WTC11 (cell line): ENCODE measurements around the gene INHBB. TPM values are rescaled to one million over a fixed set of nuclear protein-coding genes. Genes with fewer than 3 reads are reported as not detected.

Experiments
- ATAC-seq: fragments of 200-7000 bp; cut with Tn5 transposase; 2 replicates; pipeline ENCODE4 v1.10.0; 2021; ENCODE audit warnings: mild to moderate bottlenecking, moderate library complexity
- CTCF ChIA-PET: fragments of 300-600 bp; sonication (Branson Sonifier 250); formaldehyde crosslinking; loops from one replicate; lab custom pipeline; 2021; ENCODE audit warnings: antibody characterized with exemption; lab: Charles Lee
- POLR2A ChIA-PET: fragments of 350-600 bp; sonication (Branson Sonifier 250); formaldehyde crosslinking; loops from one replicate; lab custom pipeline; 2021; ENCODE audit warnings: antibody characterized with exemption; lab: Charles Lee
- DNase-seq: peaks from one replicate; pipeline ENCODE4 v3.0.0; 2021; ENCODE audit warnings: low spot score
- H3K27ac Mint-ChIP-seq: 2 replicates; pipeline ENCODE4 v1.8.0; 2021; ENCODE audit warnings: mixed read lengths
- H3K27me3 Mint-ChIP-seq: 2 replicates; pipeline ENCODE4 v1.8.0; 2021; ENCODE audit warnings: low read depth, mild to moderate bottlenecking, moderate library complexity, mixed read lengths
- H3K36me3 Mint-ChIP-seq: 2 replicates; pipeline ENCODE4 v1.8.0; 2021; ENCODE audit warnings: mixed read lengths
- H3K4me1 Mint-ChIP-seq: 2 replicates; pipeline ENCODE4 v1.8.0; 2022; ENCODE audit warnings: mixed read lengths
- H3K4me3 Mint-ChIP-seq: 2 replicates; pipeline ENCODE4 v1.8.0; 2021; ENCODE audit warnings: mild to moderate bottlenecking, moderate library complexity, mixed read lengths
- H3K9me3 Mint-ChIP-seq: 2 replicates; pipeline ENCODE4 v1.8.0; 2021; ENCODE audit warnings: mixed read lengths
- AR ChIP-seq: fragments of 250-450 bp; sonication (Bioruptor Pico); IDR thresholded peaks from 2 replicates; pipeline ENCODE4 v1.9.0; 2021; ENCODE audit warnings: mild to moderate bottlenecking
- CBFB ChIP-seq: sonication (generic); formaldehyde crosslinking; IDR thresholded peaks from 2 replicates; pipeline ENCODE4 v1.8.1; 2022; ENCODE audit warnings: mild to moderate bottlenecking, low read depth, missing genetic modification reagents
- HMGA2 ChIP-seq: fragments of 250-450 bp; sonication (Bioruptor Pico); IDR thresholded peaks from 2 replicates; pipeline ENCODE4 v1.4.0; 2021; ENCODE audit warnings: mild to moderate bottlenecking, moderate library complexity
- MXD4 ChIP-seq: fragments of 250-450 bp; sonication (Bioruptor Pico); IDR thresholded peaks from 2 replicates; pipeline ENCODE4 v1.8.0; 2021; ENCODE audit warnings: mild to moderate bottlenecking, moderate library complexity, borderline replicate concordance
- RELA ChIP-seq: sonication (generic); formaldehyde crosslinking; IDR thresholded peaks from 2 replicates; pipeline ENCODE4 v1.8.1; 2022; ENCODE audit warnings: missing genetic modification reagents, mild to moderate bottlenecking, borderline replicate concordance
- ZNF532 ChIP-seq: fragments of 250-450 bp; sonication (Bioruptor Pico); IDR thresholded peaks from 2 replicates; pipeline ENCODE4 v1.9.0; 2021; ENCODE audit warnings: mild to moderate bottlenecking, borderline replicate concordance
- ZNF671 ChIP-seq: fragments of 250-450 bp; sonication (Bioruptor Pico); IDR thresholded peaks from 2 replicates; pipeline ENCODE4 v1.8.0; 2021; ENCODE audit warnings: mild to moderate bottlenecking
- total RNA-seq: library from RNA; stranded (reverse); gene quantifications from 3 replicates; pipeline ENCODE4 v1.2.3, GENCODE V29; 2021
- TF ChIP-seq, protein P1 (sequence below): sonication (generic); formaldehyde crosslinking; IDR thresholded peaks from 2 replicates; pipeline ENCODE4 v1.8.1; 2023; ENCODE audit warnings: mild to moderate bottlenecking, missing genetic modification reagents
- TF ChIP-seq, protein P2 (sequence below): fragments of 250-450 bp; sonication (Bioruptor Pico); IDR thresholded peaks from 2 replicates; pipeline ENCODE4 v1.9.0; 2021; ENCODE audit warnings: mild to moderate bottlenecking
- TF ChIP-seq, protein P3 (sequence below): sonication (generic); formaldehyde crosslinking; IDR thresholded peaks from 2 replicates; pipeline ENCODE4 v1.8.0; 2022; ENCODE audit warnings: missing genetic modification reagents

INHBB gene
- total RNA-seq, 1 experiment from 2014 or later = 0.26 TPM

DNA sequence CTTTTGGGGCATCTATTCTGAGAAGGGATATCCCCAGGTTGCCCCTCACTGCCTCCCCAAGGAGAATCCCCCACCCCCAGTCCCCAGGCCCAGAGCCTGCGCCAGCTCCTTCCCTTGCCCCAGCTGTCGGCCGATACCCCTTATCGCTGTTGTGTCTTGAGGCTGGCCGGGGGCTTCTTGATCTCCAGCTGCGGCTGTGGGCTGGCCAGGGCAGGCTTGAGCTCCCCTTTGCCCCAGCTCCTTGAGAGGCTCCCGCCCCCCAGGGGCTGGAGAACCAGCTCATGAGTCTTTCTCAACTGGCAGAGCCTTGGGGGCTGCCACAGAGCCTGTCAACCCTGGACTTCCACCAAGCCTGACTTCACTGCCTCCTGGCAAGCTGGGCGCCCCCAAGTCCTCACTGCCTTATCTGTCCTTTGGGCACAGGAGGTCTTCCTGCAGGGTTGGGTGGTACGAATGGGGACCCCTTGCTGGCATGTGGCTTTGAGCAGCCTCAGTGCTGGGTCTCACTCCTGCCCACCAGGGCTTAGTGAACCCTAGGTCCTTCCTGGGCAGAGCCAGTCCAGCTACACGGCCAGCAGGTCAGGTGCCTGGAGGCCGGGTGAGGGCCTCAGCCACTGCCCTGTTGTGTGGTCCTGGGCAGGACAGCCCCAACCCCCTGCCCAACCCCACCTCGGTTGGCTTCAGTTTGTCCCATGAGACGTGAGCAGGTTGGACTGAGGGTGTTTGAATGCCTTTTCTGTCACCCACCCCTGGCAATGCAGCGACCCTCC lies 29.5 kb downstream of the INHBB start (continued):
- TF ChIP-seq ZNF532 (CRISPR knock-in tag) (no peak), AR (CRISPR knock-in tag) (no peak), ZNF671 (CRISPR knock-in tag) (no peak)
- TF ChIP-seq, protein P1, sequence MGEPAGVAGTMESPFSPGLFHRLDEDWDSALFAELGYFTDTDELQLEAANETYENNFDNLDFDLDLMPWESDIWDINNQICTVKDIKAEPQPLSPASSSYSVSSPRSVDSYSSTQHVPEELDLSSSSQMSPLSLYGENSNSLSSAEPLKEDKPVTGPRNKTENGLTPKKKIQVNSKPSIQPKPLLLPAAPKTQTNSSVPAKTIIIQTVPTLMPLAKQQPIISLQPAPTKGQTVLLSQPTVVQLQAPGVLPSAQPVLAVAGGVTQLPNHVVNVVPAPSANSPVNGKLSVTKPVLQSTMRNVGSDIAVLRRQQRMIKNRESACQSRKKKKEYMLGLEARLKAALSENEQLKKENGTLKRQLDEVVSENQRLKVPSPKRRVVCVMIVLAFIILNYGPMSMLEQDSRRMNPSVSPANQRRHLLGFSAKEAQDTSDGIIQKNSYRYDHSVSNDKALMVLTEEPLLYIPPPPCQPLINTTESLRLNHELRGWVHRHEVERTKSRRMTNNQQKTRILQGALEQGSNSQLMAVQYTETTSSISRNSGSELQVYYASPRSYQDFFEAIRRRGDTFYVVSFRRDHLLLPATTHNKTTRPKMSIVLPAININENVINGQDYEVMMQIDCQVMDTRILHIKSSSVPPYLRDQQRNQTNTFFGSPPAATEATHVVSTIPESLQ = no peak
- TF ChIP-seq, protein P2, sequence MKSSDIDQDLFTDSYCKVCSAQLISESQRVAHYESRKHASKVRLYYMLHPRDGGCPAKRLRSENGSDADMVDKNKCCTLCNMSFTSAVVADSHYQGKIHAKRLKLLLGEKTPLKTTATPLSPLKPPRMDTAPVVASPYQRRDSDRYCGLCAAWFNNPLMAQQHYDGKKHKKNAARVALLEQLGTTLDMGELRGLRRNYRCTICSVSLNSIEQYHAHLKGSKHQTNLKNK = no peak

GRCh38 chr2:120376101-120376500 lies 30.2 kb downstream of the INHBB start:
- TF ChIP-seq HMGA2 (no peak), CBFB (CRISPR knock-in tag) (no peak), RELA (no peak), MXD4 (CRISPR knock-in tag) (no peak)
- TF ChIP-seq, protein P3, sequence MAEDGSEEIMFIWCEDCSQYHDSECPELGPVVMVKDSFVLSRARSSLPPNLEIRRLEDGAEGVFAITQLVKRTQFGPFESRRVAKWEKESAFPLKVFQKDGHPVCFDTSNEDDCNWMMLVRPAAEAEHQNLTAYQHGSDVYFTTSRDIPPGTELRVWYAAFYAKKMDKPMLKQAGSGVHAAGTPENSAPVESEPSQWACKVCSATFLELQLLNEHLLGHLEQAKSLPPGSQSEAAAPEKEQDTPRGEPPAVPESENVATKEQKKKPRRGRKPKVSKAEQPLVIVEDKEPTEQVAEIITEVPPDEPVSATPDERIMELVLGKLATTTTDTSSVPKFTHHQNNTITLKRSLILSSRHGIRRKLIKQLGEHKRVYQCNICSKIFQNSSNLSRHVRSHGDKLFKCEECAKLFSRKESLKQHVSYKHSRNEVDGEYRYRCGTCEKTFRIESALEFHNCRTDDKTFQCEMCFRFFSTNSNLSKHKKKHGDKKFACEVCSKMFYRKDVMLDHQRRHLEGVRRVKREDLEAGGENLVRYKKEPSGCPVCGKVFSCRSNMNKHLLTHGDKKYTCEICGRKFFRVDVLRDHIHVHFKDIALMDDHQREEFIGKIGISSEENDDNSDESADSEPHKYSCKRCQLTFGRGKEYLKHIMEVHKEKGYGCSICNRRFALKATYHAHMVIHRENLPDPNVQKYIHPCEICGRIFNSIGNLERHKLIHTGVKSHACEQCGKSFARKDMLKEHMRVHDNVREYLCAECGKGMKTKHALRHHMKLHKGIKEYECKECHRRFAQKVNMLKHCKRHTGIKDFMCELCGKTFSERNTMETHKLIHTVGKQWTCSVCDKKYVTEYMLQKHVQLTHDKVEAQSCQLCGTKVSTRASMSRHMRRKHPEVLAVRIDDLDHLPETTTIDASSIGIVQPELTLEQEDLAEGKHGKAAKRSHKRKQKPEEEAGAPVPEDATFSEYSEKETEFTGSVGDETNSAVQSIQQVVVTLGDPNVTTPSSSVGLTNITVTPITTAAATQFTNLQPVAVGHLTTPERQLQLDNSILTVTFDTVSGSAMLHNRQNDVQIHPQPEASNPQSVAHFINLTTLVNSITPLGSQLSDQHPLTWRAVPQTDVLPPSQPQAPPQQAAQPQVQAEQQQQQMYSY = no peak
- TF ChIP-seq, all 79 proteins: peak for 0
- H3K27me3 Mint-ChIP-seq = peaks cover 44% of the 10 kb centered on the region
- H3K4me3 Mint-ChIP-seq = no peak overlapping the region
- ATAC-seq (no peak), DNase-seq (no peak)
- POLR2A ChIA-PET = no interaction called here
- peaks cover 28% of the 10 kb centered on the region for H3K4me1 Mint-ChIP-seq
- CTCF ChIA-PET = interaction anchor here (1.9 kb wide), 1 partner anchor 63 kb away, joined by 7 read pairs; no protein-coding TSS in a partner anchor
- no peak overlapping the region for H3K27ac Mint-ChIP-seq
- no peaks in the 10 kb centered on the region for H3K36me3 Mint-ChIP-seq
- H3K9me3 Mint-ChIP-seq = no peaks in the 10 kb centered on the region
